Endothelial cell of umbilical vein (primary cell): ENCODE data around the gene CXXC5.

ENCODE experiments used
- CTCF ChIP-seq, 2 donors: IDR thresholded peaks; 1 replicate in 1 of 2; 2 replicates in 1 of 2; pipeline ENCODE4 v1.5.1; 2011; ENCODE audit warnings: low read length in 2 of 2, mild to moderate bottlenecking in 2 of 2, moderate library complexity in 2 of 2, control low read depth in 1 of 2, inconsistent platforms in 1 of 2, low read depth in 1 of 2; ENCODE audit not compliant: insufficient read depth in 1 of 2; ENCODE audit errors: extremely low read depth in 1 of 2
- POLR2A ChIP-seq: IDR thresholded peaks from 2 replicates; pipeline ENCODE4 v1.6.1; 2012; ENCODE audit warnings: low read depth, mild to moderate bottlenecking, control low read depth, low read length
- POLR2AphosphoS5 ChIP-seq: IDR thresholded peaks from 2 replicates; pipeline ENCODE4 v1.6.1; 2012; ENCODE audit warnings: low read depth, mild to moderate bottlenecking, control low read depth, low read length, moderate library complexity; ENCODE audit not compliant: insufficient read depth

- TF ChIP-seq CTCF (IDR thresholded peaks at IDR 0.05; ENCODE audit: extremely low read depth in 1 of 2, insufficient read depth in 1 of 2, low read depth in 1 of 2, low read length in 2 of 2) = no peak
- TF ChIP-seq POLR2AphosphoS5 = no peak
- TF ChIP-seq POLR2A = no peak
Observed at GRCh38 chr5:139698490-139699146, 50.5 kb downstream of the CXXC5 start.
